NCI-H82 treated with DMSO at 0.1 percent for 48 hours (cell line): ENCODE results near the gene EMID1.

Experiments
- DNase-seq: peaks from one replicate; lab custom pipeline; 2025; ENCODE audit not compliant: unreplicated experiment; lab: John Stamatoyannopoulos, UW

The EMID1 gene

DNA sequence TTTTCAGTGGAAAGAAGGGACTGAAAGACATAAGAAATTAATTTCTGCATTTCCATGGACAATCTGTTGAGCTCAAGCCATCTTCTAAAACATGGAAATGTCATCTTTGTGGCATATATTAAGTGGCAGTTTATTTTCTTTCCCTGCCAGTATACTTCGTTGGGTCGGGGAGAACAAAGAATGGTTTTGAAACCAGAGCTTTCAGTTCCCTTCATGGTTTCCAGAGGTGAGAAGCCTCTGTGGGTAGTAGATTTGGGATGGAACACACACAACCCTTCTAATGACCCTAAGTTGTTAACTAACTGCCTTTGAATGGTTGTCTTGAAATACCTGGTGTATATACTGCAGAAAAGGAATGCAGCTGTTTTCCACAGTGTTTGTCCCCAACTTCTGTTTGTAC, 83.1 kb downstream of the EMID1 start:
- DNase-seq: no peak

- no peak for DNase-seq
Measured at GRCh38 chr22:29290061-29290460, 84.4 kb downstream of the EMID1 start.

DNA sequence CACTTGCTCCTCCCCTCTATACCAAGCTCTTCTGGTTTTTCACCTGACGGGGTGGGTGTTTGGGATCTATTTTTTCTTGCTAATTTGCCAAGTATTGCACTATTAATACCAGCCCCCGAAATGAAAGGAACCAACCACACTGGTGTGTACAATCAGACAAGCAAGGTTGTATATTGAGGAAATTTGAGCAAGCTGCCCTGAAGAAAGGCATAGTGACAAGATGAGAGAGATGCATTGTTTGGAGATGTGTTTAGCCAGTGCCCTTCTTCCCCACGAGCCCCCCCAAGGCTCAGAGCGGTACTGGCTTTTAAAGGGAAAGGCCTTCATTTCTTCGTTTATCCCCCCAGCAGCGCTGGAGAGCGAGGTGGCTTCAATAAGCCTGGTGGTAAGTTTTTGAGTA, 85.5 kb downstream of the EMID1 start:
- no peak for DNase-seq

- no peak for DNase-seq
Measured at GRCh38 chr22:29292379-29292778, 86.7 kb downstream of the EMID1 start.

GRCh38 chr22:29298641-29299040, 92.9 kb downstream of the EMID1 start:
- DNase-seq: no peak

DNA sequence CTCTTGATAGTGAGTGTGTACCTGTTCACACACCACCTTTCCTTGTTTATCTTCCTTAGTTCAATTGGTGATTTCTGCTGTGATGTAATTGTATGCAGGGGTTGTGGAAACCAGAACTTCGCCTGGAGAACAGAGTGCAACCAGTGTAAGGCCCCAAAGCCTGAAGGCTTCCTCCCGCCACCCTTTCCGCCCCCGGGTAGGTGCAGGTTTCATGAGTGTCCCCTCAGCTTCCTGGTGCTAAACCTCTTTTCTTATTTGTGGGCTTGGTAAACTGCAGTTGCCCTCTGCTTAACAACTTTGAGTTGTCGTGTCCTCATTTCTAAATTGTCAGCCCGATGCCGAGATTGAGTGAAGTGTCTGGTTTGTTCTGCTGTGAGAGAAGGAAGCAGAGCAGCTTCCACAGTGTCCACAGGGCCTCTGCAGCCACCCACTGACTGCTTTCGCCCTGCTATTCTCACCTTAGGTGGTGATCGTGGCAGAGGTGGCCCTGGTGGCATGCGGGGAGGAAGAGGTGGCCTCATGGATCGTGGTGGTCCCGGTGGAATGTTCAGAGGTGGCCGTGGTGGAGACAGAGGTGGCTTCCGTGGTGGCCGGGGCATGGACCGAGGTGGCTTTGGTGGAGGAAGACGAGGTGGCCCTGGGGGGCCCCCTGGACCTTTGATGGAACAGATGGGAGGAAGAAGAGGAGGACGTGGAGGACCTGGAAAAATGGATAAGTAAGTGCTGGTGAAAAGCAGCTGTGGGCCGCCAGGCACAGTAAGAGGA, 93.6 kb downstream of the EMID1 start:
- DNase-seq: no peak

DNA sequence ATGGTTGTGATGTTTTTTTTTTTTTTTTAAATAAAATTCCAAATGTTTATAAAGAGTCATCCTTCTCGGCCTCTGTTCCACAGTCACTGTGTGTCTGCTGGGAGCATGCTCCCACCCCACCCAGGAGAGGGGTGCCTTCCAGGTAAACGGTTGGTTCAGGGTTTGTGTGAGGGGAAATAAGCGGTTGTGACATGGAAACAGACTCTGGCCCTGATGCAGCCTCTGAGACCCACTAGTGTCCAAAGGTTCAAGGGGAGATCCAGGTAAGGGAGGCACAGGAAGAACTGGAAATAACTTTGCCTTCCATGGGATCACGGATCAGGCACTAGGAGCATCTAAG, 94.7 kb downstream of the EMID1 start:
- DNase-seq: no peak

- DNase-seq: no peak
Measured at GRCh38 chr22:29300807-29301601, 95.3 kb downstream of the EMID1 start.

- DNase-seq: no peak
Measured at GRCh38 chr22:29301716-29302401, 96.2 kb downstream of the EMID1 start.

DNA sequence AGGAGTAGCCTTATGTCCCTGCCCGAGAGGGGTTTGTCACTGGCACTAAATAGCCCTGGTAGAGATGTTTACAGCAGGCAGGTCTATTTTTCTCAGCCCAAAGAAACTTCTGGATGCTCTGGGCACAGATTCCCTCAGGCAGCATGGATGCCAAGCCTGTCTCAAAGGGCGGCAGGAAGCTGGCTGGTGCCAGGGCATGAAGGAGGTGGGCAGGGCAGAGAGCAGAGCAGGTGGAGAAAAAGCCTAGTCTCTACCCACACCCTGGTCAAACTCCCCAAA, 96.6 kb downstream of the EMID1 start:
- DNase-seq: no peak

DNA sequence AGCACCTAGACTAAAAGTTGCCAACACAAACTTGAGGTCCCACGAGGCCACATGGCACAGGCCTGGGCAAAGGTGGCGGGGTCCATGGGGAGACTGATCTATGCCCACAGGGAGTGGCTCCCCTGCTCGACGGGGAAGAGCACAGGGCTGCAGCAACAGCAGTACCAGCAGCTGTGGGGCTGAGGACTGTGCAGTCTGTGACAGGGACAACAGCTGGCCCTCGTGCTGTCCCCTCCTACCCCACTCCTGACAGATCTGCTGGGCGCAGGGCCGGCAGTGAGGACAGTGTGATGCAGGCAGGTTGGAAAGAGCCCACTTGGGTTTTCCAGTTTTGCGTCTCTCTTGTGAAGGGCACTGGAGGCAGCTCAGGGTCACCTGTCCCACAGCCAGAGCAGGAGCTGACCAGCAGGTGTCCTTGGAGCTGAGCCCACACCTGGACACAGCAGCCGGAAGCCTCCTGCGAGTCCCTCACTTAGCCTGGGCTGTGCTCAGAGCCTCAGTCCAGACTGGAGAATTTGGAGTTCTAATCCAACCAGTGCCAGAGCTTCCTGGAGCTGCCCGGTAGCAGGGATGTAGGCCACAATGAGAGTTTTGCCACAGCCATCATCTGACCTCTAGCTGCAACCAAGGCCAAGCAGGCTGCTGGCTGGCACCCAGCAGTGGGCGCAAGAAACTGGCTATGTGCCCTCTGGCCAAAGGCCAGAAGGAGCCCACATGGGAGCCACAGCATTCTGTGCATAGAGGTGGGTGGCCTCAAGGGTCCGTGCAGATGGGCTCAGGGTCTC, 97.2 kb downstream of the EMID1 start:
- DNase-seq: no peak

- no peak for DNase-seq
Measured at GRCh38 chr22:29305836-29306174, 100.1 kb downstream of the EMID1 start.

- DNase-seq: peak; percentile 47
Measured at GRCh38 chr22:29306175-29306834, 100.6 kb downstream of the EMID1 start, which contains the start of gene GAS2L1. GAS2L1 (plus strand) TSS chr22:29306650; CDS start chr22:29308106, 1,456 bp downstream.

DNA sequence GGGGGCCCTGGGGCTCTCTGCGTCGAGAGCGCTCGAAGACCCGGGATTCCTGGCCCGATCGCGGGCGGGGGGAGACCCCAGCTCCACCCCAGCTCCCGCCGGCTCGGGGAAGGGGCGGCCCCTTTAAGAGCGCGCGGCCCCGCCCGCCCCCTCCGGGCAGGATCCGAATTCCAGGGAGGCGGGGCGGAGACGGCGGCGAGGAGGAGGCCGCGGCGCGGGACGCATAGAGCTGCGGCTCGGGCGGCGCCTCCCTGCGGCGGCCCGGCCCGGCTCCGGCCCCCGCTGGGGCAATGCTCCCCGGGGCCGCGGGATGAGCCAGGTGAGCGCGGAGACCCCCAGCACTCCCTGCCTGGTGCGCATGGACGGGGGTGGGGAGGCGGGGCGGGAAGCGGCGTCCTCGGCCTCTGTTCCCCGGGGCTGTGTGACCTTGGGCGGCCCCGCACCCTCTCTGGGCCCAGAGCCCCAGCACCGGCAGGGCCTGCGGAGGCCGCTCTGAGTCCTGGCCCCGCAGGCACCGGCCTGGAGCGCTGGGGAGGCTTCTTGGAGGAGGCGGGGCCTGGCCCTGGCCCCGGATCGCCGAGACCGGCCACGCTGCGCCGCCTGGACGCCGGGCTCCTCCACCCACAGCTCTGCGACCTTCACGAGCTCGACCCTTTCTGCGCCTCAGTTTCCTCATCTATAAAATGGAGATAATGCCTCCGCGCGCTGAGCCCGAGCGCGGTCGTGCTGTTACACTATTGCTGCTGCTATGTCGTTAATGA, 101.3 kb downstream of the EMID1 start:
- DNase-seq: peak; percentile 27

GRCh38 chr22:29307596-29308147, 102.0 kb downstream of the EMID1 start:
- no peak for DNase-seq

DNA sequence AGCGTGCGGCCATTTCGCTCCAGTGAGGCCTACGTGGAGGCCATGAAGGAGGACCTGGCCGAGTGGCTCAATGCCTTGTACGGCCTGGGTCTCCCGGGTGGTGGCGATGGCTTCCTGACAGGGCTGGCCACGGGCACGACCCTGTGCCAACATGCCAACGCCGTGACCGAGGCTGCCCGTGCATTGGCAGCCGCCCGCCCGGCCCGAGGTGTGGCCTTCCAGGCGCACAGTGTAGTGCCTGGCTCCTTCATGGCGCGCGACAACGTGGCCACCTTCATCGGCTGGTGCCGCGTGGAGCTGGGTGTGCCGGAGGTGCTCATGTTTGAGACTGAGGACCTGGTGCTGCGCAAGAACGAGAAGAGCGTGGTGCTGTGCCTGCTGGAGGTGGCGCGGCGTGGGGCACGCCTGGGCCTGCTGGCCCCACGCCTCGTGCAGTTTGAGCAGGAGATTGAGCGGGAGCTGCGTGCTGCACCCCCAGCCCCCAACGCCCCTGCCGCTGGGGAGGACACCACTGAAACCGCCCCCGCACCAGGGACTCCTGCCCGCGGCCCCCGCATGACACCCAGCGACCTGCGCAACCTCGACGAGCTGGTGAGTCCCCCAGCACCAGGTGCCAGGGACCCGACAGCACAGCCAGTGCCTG, 102.6 kb downstream of the EMID1 start:
- DNase-seq: no peak

- DNase-seq: no peak
Measured at GRCh38 chr22:29308791-29309262, 103.1 kb downstream of the EMID1 start.
